AG20443 (cell line): ENCODE measurements around the gene KIAA1328.

Experiments
- DNase-seq: peaks from one replicate; pipeline ENCODE4 v3.0.0; 2012; ENCODE audit warnings: low spot score, mixed read lengths

The KIAA1328 gene

DNA sequence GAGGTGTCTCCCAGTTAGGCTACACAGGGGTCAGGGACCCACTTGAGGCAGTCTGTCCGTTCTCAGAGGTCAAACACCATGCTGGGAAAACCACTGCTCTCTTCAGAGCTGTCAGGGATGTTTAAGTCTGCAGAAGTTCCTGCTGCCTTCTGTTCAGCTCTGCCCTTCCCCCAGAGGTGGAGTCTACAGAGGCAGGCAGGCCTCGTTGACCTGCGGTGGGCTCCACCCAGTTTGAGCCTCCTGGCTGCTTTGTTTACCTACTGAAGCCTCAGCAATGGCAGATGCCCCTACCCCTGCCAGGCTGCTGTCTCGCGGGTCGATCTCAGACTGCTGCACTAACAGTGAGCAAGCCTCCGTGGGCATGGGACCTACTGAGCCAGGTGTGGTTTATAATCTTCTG is 390.3 kb downstream of the KIAA1328 start:
- no peak for DNase-seq

DNA sequence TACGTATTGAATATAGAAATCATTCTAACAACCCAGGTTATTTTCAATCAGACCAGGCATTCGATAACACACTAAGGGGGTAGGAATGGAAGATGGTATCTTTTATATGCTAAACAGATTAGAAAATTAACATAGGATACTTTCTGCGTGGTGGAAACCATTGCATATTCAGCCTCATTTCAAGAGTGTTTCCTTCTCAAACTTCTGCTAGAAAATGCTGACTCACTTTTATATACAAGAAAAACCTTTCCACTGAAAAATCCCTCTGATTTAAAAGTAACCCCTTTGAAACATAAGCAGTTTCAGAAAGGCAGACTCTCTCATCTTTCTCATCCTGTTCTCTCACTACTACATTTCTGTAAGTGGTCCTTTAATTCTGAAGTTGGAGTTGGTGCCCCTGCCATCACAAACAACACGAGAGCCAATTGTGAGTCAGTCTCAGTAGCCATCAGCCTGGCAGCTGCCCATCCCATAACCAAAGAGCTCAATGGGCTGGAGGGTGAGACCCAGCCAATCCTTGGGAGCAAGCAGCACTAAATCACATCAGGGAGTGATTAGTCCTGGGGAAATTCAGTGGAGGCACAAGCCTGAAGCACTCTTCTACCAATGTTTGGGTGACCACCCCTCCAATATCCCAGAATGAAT is 393.5 kb downstream of the KIAA1328 start:
- DNase-seq, result no peak

DNA sequence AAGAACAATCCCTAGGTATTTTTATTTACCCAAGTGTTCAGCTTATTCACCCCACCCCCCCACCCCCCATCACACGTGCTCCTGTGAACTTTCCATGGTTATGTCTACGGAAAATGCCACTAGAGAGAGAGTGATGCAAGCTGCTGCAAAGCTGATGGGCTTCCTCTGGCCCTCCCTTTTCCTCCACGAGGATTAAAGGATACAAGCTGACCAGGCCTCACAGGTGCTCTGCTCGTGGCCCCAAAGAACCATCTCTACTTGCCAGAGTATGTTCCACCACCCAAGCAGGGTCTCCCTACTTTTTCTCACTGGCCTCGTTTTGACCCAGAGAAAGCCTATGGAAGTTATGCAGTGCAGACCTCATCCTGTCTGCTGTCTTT is 394.1 kb downstream of the KIAA1328 start:
- no peak for DNase-seq

DNA sequence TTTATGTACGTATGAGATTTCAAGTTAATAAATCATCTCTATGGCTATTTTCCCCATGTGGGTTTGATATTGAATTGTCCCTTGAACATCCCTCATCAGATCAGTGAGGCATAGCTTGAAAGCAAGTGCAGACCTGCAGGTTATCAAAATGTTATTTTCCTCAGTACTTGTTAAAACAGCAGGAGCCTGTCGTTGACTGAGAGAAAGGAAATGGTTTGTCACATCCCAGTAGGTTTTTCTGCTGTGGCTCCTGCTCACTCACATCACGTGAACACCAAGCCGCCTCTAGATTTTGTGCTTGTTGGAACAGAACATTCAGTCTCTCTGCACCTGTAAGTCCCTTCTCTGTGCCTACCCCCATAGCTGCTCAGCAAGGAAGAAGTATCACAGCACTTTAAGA is 396.4 kb downstream of the KIAA1328 start:
- no peak for DNase-seq

GRCh38 chr18:37230768-37231167 is 401.8 kb downstream of the KIAA1328 start:
- DNase-seq, result no peak

- DNase-seq, result no peak
Measured at GRCh38 chr18:37231251-37231650, 402.3 kb downstream of the KIAA1328 start.

- DNase-seq, result no peak
Measured at GRCh38 chr18:37235583-37235982, 406.7 kb downstream of the KIAA1328 start.

DNA sequence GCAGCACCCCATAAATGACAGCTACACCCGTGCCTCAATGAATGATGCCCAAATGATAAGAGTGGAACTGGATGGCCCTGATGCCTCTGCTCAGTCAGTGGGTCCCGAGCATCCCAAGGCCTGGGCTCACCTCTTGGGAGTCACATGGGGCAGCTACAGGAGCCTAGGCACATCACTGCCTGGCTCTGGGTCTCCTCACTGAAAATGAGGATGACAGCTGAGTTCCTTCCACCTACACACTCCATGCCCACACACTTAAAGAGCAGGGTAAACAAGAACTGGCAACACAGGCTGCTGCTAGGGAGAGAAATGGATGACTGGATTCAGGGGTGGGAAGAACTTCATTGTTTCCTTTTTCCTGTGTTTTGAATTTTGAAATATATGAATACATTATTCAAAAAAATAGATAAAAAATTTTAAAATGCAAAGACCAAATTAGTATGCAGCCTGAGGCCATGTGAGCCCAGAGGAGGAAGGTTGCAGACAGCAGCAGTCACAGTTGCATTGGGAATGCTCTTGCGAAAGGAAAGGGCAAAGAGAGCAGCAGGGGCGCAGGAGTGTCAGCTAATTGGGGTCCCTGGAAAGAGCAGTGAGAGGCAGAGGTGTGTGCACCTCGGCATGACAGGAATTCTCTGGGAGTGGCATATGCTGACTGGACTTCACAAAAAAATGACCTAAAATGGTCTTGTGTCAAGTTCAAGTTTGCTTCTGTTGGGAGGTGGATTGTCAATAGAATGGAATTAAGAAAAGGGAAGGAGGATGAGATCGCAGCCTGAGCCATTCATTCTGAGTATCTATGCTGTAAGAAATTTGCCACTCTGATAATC is 409.6 kb downstream of the KIAA1328 start:
- DNase-seq, result no peak

DNA sequence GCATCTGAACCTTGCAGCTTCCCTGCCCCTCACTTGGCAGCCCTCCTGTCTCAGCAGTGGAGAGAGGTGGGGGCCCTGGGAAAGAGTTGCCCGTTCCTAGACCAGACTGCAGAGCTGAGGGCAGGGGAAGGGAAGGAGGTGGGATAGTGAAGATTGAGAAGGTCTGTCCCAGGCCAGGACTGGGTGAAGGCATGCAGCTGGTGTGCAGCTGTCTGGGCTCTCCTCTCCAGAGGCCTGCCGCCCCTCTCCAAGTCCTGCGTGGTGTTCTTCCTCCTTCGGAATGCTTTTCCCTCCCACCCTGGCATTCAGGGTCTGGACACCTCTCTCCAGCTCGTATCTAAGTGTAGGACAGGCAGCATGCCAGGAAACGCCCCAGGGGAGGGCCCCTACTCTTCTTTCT is 413.2 kb downstream of the KIAA1328 start:
- no peak for DNase-seq

- no peak for DNase-seq
Measured at GRCh38 chr18:37242826-37243560, 414.1 kb downstream of the KIAA1328 start.

DNA sequence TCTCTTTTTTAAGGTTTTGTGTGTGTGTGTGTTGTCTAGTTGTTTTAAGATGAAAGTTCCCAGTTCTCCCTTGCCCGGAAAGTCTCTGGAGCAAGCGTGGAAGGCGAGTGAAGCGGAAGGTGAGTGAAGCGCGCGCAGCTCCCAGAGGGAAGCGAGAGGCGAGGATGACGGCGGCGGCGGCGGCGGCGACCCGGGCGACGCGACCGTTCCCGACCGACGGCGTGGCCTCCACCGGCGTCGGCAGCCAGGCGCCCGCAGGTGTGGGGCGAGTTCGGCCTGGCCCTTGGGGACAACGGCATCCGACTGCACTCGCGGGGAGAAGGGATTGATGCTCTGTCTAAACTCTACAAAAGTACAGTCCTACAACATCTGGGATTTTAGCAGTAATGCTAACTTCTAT is 414.8 kb downstream of the KIAA1328 start:
- no peak for DNase-seq

DNA sequence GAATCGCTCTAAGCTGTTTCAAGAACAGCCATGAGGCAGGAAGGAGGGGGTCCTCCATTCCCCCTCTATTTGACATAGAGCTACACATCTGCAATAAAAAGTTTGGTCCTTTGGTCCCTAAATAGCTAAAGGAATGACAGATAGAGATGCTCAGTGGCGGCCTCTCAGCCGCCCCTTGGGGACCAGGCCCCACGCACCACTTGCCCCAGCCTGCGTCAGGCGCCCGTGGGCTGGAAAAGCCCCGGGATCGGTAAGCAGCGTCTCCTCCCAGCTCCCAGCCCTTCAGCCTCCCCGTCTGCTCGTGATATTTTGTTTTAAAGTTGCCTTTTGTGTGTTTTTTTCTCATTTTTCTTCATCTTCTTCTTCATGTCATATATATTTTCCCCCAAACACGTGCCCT is 415.7 kb downstream of the KIAA1328 start:
- no peak for DNase-seq

DNA sequence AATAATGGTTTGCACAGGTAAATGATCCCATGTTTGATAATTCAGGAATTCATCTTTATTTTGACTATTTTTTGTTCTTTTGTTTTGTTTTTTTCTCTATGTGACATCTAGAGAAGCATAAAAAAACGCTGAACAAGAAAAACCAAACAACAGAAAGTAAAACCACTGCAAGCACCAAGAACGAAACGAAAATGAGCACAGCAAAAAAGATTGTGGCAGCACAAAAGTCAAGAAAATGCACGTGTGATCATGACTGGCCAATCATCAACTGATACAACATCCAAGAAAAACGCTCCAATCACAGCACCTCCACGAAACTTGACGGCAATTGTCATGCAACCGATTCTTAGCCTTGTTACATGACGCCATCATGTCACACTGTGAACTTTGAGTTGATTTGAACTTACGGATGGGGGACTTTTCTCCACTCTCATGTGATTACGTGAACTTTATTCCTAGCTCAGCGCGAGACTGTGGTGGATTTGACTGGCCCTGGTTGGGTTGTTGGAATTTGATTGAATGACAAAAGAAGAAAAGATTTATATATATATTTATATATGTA is 417.9 kb downstream of the KIAA1328 start:
- DNase-seq, result no peak

- no peak for DNase-seq
Measured at GRCh38 chr18:37247497-37248161, 418.7 kb downstream of the KIAA1328 start.

GRCh38 chr18:37248281-37248680 is 419.4 kb downstream of the KIAA1328 start:
- DNase-seq, result no peak

GRCh38 chr18:37249171-37249886 is 420.4 kb downstream of the KIAA1328 start:
- no peak for DNase-seq

- DNase-seq, result no peak
Measured at GRCh38 chr18:37249895-37250618, 421.1 kb downstream of the KIAA1328 start.

GRCh38 chr18:37251679-37252078 is 422.8 kb downstream of the KIAA1328 start:
- DNase-seq, result no peak

- DNase-seq, result no peak
Measured at GRCh38 chr18:37252342-37252741, 423.4 kb downstream of the KIAA1328 start.

- DNase-seq, result no peak
Measured at GRCh38 chr18:37252854-37253393, 424.0 kb downstream of the KIAA1328 start.
